Bronchial epithelial cell (primary cell): ENCODE results near the gene FBLN2. TPM values are rescaled to one million over a fixed set of nuclear protein-coding genes. Genes with fewer than 3 reads are reported as not detected.
A peak's percentile ranks its signal among the peaks of the same experiment; 100 is the strongest.

Experiments used
- DNase-seq: peaks from one replicate; pipeline ENCODE4 v3.0.0-alpha.2; 2010; ENCODE audit warnings: low read depth
- FAIRE-seq: peaks from 2 replicates; lab custom pipeline; 2011; peaks lifted over from hg19 to GRCh38; lab: Jason Lieb, UNC
- H3K27me3 ChIP-seq: 2 replicates; pipeline ENCODE4 v1.5.1; 2011; ENCODE audit warnings: low read length; ENCODE audit not compliant: control insufficient read depth, insufficient read depth
- H3K36me3 ChIP-seq: 2 replicates; pipeline ENCODE4 v1.5.1; 2011; ENCODE audit warnings: low read length; ENCODE audit not compliant: control insufficient read depth, insufficient read depth
- H3K4me3 ChIP-seq: 2 replicates; pipeline ENCODE4 v1.5.1; 2011; ENCODE audit warnings: mild to moderate bottlenecking, low read depth, low read length, control low read depth
- total RNA-seq: library from RNA; depleted of rRNA; stranded (reverse); fragments of >200 nt; gene quantifications from 2 replicates; pipeline ENCODE4 v1.2.1, GENCODE V29; 2014
- TF ChIP-seq, protein P1 (sequence below): IDR thresholded peaks from 2 replicates; pipeline ENCODE4 v1.5.1; 2011; ENCODE audit warnings: mild to moderate bottlenecking, moderate library complexity, low read length, control low read depth, inconsistent platforms; ENCODE audit not compliant: insufficient read depth, severe bottlenecking

Gene FBLN2
- total RNA-seq, 1 donor from 2014 or later = 4.7 TPM

DNA sequence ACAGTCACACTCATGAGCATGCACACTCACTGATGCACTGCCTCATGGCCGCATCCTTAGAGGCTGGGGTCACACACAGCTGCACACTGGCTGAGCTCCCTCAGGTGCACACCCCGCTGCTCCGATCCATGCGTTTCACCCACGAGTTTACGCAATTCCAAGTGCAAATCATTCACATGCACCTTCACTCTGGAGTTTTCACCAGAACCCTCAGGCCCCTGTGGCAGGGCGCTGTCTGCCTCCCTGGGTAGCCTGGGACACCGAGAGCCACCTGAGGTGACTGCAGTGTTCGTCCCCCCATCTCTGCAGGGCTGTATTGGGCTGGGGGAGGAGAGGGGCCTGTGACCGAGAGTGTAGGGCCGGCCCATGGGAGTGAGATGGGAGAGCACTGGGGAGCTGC lies 134.8 kb downstream of the FBLN2 start:
- Histone ChIP-seq H3K4me3 (no peak overlapping the region), H3K36me3 (no peaks in the 10 kb centered on the region), H3K27me3 (peaks cover 11% of the 10 kb centered on the region)
- no peak for DNase-seq
- TF ChIP-seq, protein P1, sequence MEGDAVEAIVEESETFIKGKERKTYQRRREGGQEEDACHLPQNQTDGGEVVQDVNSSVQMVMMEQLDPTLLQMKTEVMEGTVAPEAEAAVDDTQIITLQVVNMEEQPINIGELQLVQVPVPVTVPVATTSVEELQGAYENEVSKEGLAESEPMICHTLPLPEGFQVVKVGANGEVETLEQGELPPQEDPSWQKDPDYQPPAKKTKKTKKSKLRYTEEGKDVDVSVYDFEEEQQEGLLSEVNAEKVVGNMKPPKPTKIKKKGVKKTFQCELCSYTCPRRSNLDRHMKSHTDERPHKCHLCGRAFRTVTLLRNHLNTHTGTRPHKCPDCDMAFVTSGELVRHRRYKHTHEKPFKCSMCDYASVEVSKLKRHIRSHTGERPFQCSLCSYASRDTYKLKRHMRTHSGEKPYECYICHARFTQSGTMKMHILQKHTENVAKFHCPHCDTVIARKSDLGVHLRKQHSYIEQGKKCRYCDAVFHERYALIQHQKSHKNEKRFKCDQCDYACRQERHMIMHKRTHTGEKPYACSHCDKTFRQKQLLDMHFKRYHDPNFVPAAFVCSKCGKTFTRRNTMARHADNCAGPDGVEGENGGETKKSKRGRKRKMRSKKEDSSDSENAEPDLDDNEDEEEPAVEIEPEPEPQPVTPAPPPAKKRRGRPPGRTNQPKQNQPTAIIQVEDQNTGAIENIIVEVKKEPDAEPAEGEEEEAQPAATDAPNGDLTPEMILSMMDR = no peak
- FAIRE-seq = no peak

DNA sequence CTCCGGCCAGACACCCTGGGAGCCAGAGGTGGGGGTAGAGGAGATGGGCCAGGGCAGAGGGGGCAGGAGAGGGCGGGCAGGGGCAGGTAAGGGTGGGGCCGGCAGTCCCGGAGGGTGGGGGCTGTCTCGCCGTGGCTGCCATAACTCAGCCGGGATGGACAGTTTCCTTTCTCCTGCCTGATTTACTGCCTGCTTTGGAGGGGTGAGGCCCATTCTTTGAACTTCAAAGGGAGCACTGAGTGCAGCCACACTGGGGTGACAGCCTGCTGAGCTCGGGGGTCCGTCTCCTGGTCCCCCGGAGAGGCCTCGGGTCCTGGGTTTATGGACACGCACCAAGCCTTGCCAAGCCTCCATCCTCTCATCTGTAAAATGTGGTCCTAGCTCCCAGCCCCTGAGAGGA lies 135.4 kb downstream of the FBLN2 start:
- FAIRE-seq (no peak), DNase-seq (no peak)
- peaks cover 11% of the 10 kb centered on the region for H3K27me3 ChIP-seq
- no peaks in the 10 kb centered on the region for H3K36me3 ChIP-seq
- TF ChIP-seq, protein P1 = no peak
- no peak overlapping the region for H3K4me3 ChIP-seq

DNA sequence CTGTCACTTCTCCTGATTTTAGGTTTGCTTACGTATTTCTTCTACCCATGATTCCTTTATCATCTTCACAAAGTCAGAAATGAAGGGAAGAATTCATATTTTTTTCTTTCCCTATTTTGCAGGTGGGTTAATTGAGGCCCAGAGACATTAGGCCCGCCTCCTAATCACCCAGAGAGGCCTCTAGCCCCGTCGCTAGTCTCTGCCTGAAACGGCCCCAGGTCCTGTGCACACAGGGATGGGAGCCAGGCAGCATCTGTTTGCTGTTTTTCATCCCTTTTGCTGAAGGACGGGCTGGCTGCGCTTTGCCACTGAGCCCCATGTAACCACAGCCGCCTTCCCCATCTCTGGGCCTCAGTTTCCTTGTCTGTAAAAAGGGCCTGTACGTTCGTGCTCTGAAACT lies 135.9 kb downstream of the FBLN2 start:
- TF ChIP-seq, protein P1 = no peak
- H3K27me3 ChIP-seq = peaks cover 11% of the 10 kb centered on the region
- no peak for FAIRE-seq

DNA sequence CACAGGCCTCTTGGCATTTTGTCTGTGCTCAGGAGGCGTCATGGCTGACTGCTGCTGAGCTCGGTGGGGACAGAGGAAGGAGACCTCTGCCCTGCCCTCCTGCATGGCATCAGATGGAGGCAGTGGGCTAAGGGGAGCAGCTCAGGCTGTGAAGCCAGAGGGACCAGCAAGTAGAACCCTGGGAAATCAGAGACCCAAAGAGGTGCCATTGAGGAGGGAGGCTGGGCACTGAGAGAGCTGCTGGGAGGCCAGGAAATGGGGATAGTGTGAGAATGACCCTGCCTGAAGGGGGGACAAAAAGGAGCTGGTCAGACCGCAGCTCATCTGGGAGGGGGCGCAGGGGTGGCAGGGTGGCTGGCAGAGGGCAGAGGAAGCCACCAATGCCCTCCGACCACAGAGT lies 136.8 kb downstream of the FBLN2 start:
- TF ChIP-seq, protein P1 = no peak
- FAIRE-seq (no peak), DNase-seq (no peak)
- Histone ChIP-seq H3K4me3 (no peak overlapping the region), H3K36me3 (no peaks in the 10 kb centered on the region), H3K27me3 (peaks cover 11% of the 10 kb centered on the region)

More for the DNA sequence above, 135.9 kb downstream of the FBLN2 start:
- no peaks in the 10 kb centered on the region for H3K36me3 ChIP-seq
- DNase-seq = no peak
- H3K4me3 ChIP-seq = no peak overlapping the region

DNA sequence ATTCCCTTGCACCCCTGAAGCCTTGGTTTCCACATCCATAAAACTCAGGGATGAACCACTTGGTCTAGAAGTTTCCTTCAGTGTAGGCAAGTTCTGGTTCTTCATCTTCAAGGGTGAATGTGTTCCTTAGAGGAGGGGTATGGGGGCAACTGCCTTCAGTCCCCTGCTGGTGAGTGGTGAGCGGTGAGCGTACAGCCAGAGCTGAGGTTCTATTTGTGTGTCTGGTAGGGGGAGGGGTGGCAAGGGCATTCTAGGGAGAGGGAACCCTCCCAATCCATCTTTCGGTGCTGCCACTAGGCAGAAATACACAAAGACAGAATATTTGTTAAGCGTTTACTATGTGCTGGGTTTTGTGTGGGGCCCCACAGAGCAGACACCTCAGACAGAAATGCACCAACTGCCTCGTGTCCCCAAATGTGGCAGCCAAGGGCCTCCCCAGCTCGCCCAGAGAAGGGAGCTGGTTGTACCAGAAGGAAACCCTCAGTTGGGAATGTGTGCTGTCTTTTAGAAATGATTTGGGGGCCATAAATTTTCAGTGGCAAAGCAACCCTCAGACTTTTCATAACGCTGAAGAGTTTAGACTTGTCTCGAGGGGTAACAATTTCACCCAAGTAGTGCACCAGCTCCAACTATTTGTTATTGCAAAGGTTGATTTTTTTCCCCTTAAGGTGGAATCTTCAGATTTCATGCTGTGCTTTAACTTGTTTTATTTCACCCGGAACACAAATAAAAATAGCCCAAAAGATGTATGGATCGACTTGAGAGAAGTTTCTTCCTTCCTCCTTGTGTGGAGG lies 137.6 kb downstream of the FBLN2 start:
- H3K4me3 ChIP-seq = no peak overlapping the region
- DNase-seq (no peak), FAIRE-seq (peak; percentile 60)
- no peaks in the 10 kb centered on the region for H3K36me3 ChIP-seq
- H3K27me3 ChIP-seq = peaks cover 11% of the 10 kb centered on the region
- TF ChIP-seq, protein P1 = no peak
